Activated gamma-delta T cell treated with Interleukin-2 at 50 U/mL for 16 hours (primary cell): ENCODE data around the gene THSD7B.

Source experiments
- DNase-seq: peaks from one replicate; pipeline ENCODE4 v3.0.0-alpha.2; 2020

THSD7B gene

DNA sequence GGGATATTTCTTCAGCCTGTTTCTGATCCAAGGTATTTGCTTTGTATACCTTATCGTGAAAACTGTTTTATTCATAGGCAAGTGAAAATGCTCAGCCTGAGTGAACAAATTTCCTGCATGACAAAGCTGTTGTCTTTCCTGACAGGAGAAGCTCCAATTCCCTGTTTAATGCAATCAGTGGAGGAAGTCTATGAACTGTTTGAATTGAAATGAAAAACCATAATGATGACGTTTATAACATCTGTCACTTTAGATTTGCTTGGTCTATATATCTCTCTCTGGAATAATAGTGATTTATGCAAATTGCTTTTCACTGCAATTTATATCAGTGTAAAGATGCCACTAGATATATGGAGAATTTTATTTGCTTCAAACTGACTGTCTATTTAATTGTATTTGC lies 959.6 kb downstream of the THSD7B start:
- no peak for DNase-seq
